NCI-H2029 (cell line): ENCODE results near the gene UBE2D2.

Experiments
- DNase-seq: peaks from one replicate; lab custom pipeline; 2025; lab: John Stamatoyannopoulos, UW

Gene UBE2D2

GRCh38 chr5:139636207-139636792 lies 75.2 kb downstream of the UBE2D2 start:
- peak; percentile 78 for DNase-seq

- no peak for DNase-seq
These were observed 75.9 kb downstream of the UBE2D2 start for GRCh38 chr5:139636975-139637408.

GRCh38 chr5:139637438-139638089 lies 76.4 kb downstream of the UBE2D2 start:
- peak; percentile 81 for DNase-seq

GRCh38 chr5:139638090-139638735 lies 77.1 kb downstream of the UBE2D2 start:
- DNase-seq = peak; percentile 97

- DNase-seq = no peak
These were observed 77.8 kb downstream of the UBE2D2 start for GRCh38 chr5:139638736-139639618.

GRCh38 chr5:139639619-139640380 lies 78.7 kb downstream of the UBE2D2 start:
- peak; percentile 35 for DNase-seq

- no peak for DNase-seq
These were observed 79.4 kb downstream of the UBE2D2 start for GRCh38 chr5:139640421-139641115.

- no peak for DNase-seq
These were observed 80.3 kb downstream of the UBE2D2 start for GRCh38 chr5:139641116-139642080.

GRCh38 chr5:139642213-139642612 lies 81.1 kb downstream of the UBE2D2 start:
- no peak for DNase-seq

GRCh38 chr5:139642891-139643871 lies 82.0 kb downstream of the UBE2D2 start:
- no peak for DNase-seq

- no peak for DNase-seq
These were observed 82.9 kb downstream of the UBE2D2 start for GRCh38 chr5:139644001-139644456.

- no peak for DNase-seq
These were observed 83.7 kb downstream of the UBE2D2 start for GRCh38 chr5:139644646-139645429.

- DNase-seq = no peak
These were observed 84.3 kb downstream of the UBE2D2 start for GRCh38 chr5:139645430-139645871.

GRCh38 chr5:139646111-139646510 lies 85.0 kb downstream of the UBE2D2 start:
- no peak for DNase-seq

GRCh38 chr5:139646912-139647505 lies 85.9 kb downstream of the UBE2D2 start:
- DNase-seq = no peak

GRCh38 chr5:139647506-139648204 lies 86.5 kb downstream of the UBE2D2 start:
- no peak for DNase-seq
